HFFc6 (cell line): ENCODE results near the gene FAM20C. TPM values are rescaled to one million over a fixed set of nuclear protein-coding genes. Genes with fewer than 3 reads are reported as not detected.

Source experiments
- DNase-seq: peaks from one replicate; pipeline ENCODE4 v3.0.0-alpha.2; 2018
- H3K27ac Mint-ChIP-seq: 2 replicates; pipeline ENCODE4 v1.8.0; 2020; ENCODE audit warnings: mild to moderate bottlenecking, mixed read lengths
- H3K27me3 Mint-ChIP-seq: 2 replicates; pipeline ENCODE4 v1.8.0; 2021; ENCODE audit warnings: mild to moderate bottlenecking, moderate library complexity, mixed read lengths; ENCODE audit not compliant: insufficient read depth
- H3K36me3 Mint-ChIP-seq: 2 replicates; pipeline ENCODE4 v1.8.0; 2021; ENCODE audit warnings: low read depth, mixed read lengths
- H3K4me1 Mint-ChIP-seq: 2 replicates; pipeline ENCODE4 v1.8.0; 2020; ENCODE audit warnings: low read depth, mixed read lengths
- H3K4me3 Mint-ChIP-seq: 2 replicates; pipeline ENCODE4 v1.8.0; 2020; ENCODE audit warnings: mild to moderate bottlenecking, moderate library complexity, mixed read lengths
- H3K9me3 Mint-ChIP-seq: 2 replicates; pipeline ENCODE4 v1.8.0; 2020; ENCODE audit warnings: mild to moderate bottlenecking, mixed read lengths
- CTCF ChIP-seq: fragments of 200-600 bp; sonication (generic); IDR thresholded peaks from 2 replicates; pipeline ENCODE4 v1.5.0; 2021; ENCODE audit warnings: antibody characterized with exemption, mild to moderate bottlenecking
- total RNA-seq, 6 experiments: library from RNA; stranded (reverse); fragmentation: NEBNext Ultra II Directional; extraction: Animal tissue kit (Norgen Biotek cat#: 25700); gene quantifications; 2 replicates in 1 of 6; 3 replicates in 5 of 6; pipeline ENCODE4 v1.2.3, GENCODE V29; 2021

The FAM20C gene
- total RNA-seq, 6 experiments from 2014 or later, result 22.2 to 31.1 (median 23.2) TPM

- Mint-ChIP-seq H3K4me1 (peaks cover 35% of the 10 kb centered on the region), H3K36me3 (no peaks in the 10 kb centered on the region), H3K4me3 (no peak overlapping the region; the same call in 1 of the 2 replicates), H3K27me3 (peaks cover 3% of the 10 kb centered on the region), H3K27ac (peak overlapping the region; percentile 8; the same call in 1 of the 2 replicates), H3K9me3 (no peaks in the 10 kb centered on the region)
- DNase-seq, result peak; percentile 60
- no peak for TF ChIP-seq CTCF
These were observed 40.3 kb downstream of the FAM20C start for GRCh38 chr7:232410-233248.

- H3K27ac Mint-ChIP-seq, result peak overlapping the region; percentile 8; the same call in 1 of the 2 replicates
- no peak for DNase-seq
- no peak overlapping the region for H3K4me3 Mint-ChIP-seq
- no peaks in the 10 kb centered on the region for H3K36me3 Mint-ChIP-seq
- no peak for TF ChIP-seq CTCF
- no peaks in the 10 kb centered on the region for H3K9me3 Mint-ChIP-seq
- H3K4me1 Mint-ChIP-seq, result peaks cover 35% of the 10 kb centered on the region
- H3K27me3 Mint-ChIP-seq, result peaks cover 3% of the 10 kb centered on the region
These were observed 41.1 kb downstream of the FAM20C start for GRCh38 chr7:233249-234035.

DNA sequence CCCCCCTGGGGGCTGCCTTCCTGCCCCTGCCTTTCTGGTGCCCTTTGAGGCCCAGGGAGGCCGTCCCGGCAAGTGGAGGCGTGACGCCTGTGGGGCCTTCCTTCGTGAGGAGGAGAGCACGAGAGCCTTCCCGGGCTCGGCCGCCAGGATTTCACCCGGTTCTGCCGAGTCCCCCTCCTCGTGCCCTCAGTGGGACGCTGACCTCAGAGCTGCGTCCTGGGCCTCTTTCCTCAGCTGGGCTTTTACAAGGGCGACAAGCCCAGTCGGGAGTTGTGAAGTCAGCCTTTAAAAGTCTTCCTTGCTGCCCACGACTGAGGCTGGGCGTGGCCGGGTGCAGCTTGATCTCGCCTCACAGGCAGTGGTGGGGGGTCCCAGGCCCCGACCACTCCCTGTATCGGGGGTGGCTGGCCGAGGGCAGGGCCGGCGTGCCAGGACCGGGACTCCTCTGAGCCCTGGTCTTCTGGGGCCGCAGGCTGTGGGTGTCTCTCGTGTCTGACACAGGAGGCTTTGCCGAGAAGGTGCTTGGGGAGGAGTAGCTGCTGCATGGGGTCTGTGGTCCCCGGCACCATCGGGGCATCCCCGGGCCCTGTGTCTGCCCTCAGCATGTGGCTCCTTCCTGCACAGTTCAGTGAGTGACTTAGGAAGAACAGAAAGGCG lies 41.8 kb downstream of the FAM20C start:
- Mint-ChIP-seq H3K4me3 (peak overlapping the region; percentile 24; the same call in 1 of the 2 replicates), H3K27me3 (peaks cover 3% of the 10 kb centered on the region), H3K36me3 (no peaks in the 10 kb centered on the region), H3K4me1 (peaks cover 28% of the 10 kb centered on the region), H3K9me3 (no peaks in the 10 kb centered on the region), H3K27ac (peak overlapping the region; percentile 65; the same call in 1 of the 2 replicates)
- TF ChIP-seq CTCF, result no peak
- no peak for DNase-seq

- H3K27me3 Mint-ChIP-seq, result peaks cover 3% of the 10 kb centered on the region
- H3K4me1 Mint-ChIP-seq, result peaks cover 21% of the 10 kb centered on the region
- H3K9me3 Mint-ChIP-seq, result no peaks in the 10 kb centered on the region
- peak overlapping the region; percentile 65; the same call in 1 of the 2 replicates for H3K27ac Mint-ChIP-seq
- TF ChIP-seq CTCF, result no peak
- no peaks in the 10 kb centered on the region for H3K36me3 Mint-ChIP-seq
- H3K4me3 Mint-ChIP-seq, result peak overlapping the region; percentile 24; the same call in 1 of the 2 replicates
- DNase-seq, result peak; percentile 65
These were observed 42.6 kb downstream of the FAM20C start for GRCh38 chr7:234708-235553.
